GM19351 (cell line): ENCODE results near the gene OLA1.

ENCODE experiments used
- ATAC-seq: cut with Tn5 transposase; IDR thresholded peaks from one replicate; pipeline ENCODE4 v1.9.1; 2021; ENCODE audit warnings: mild to moderate bottlenecking, moderate library complexity; ENCODE audit not compliant: unreplicated experiment

The OLA1 gene

GRCh38 chr2:174224665-174225288 lies 23.6 kb downstream of the OLA1 start:
- no peak for ATAC-seq

- ATAC-seq: no peak
Measured at GRCh38 chr2:174224125-174224524, 24.2 kb downstream of the OLA1 start.

- no peak for ATAC-seq
Measured at GRCh38 chr2:174223388-174223787, 24.9 kb downstream of the OLA1 start.

- ATAC-seq: no peak
Measured at GRCh38 chr2:174222154-174222553, 26.2 kb downstream of the OLA1 start.

- ATAC-seq: no peak
Measured at GRCh38 chr2:174219321-174219720, 29.0 kb downstream of the OLA1 start.

- no peak for ATAC-seq
Measured at GRCh38 chr2:174218773-174219172, 29.6 kb downstream of the OLA1 start.

GRCh38 chr2:174217869-174218268 lies 30.5 kb downstream of the OLA1 start:
- ATAC-seq: no peak

GRCh38 chr2:174211954-174212353 lies 36.4 kb downstream of the OLA1 start:
- ATAC-seq: no peak

GRCh38 chr2:174210862-174211261 lies 37.5 kb downstream of the OLA1 start:
- ATAC-seq: no peak

GRCh38 chr2:174209325-174209724 lies 39.0 kb downstream of the OLA1 start:
- no peak for ATAC-seq

GRCh38 chr2:174208026-174208425 lies 40.3 kb downstream of the OLA1 start:
- no peak for ATAC-seq

- no peak for ATAC-seq
Measured at GRCh38 chr2:174205562-174205961, 42.8 kb downstream of the OLA1 start.

- ATAC-seq: no peak
Measured at GRCh38 chr2:174202188-174202587, 46.1 kb downstream of the OLA1 start.

GRCh38 chr2:174198846-174199564 lies 49.3 kb downstream of the OLA1 start:
- no peak for ATAC-seq

- ATAC-seq: no peak
Measured at GRCh38 chr2:174195253-174195652, 53.1 kb downstream of the OLA1 start.

GRCh38 chr2:174193737-174194136 lies 54.6 kb downstream of the OLA1 start:
- no peak for ATAC-seq

- no peak for ATAC-seq
Measured at GRCh38 chr2:174192664-174193063, 55.7 kb downstream of the OLA1 start.

- no peak for ATAC-seq
Measured at GRCh38 chr2:174191342-174192074, 56.8 kb downstream of the OLA1 start.

GRCh38 chr2:174184915-174185314 lies 63.4 kb downstream of the OLA1 start:
- ATAC-seq: no peak

- no peak for ATAC-seq
Measured at GRCh38 chr2:174184504-174184903, 63.8 kb downstream of the OLA1 start.

- no peak for ATAC-seq
Measured at GRCh38 chr2:174183076-174183475, 65.3 kb downstream of the OLA1 start.

- no peak for ATAC-seq
Measured at GRCh38 chr2:174181368-174181767, 67.0 kb downstream of the OLA1 start.
